ENCODE results near the gene DIS3. TPM values are rescaled to one million over a fixed set of nuclear protein-coding genes. Genes with fewer than 3 reads are reported as not detected.
A peak's percentile ranks its signal among the peaks of the same experiment; 100 is the strongest.

DIS3 gene
- total RNA-seq, 1 experiment from 2014 or later: 29.0 TPM

DNA sequence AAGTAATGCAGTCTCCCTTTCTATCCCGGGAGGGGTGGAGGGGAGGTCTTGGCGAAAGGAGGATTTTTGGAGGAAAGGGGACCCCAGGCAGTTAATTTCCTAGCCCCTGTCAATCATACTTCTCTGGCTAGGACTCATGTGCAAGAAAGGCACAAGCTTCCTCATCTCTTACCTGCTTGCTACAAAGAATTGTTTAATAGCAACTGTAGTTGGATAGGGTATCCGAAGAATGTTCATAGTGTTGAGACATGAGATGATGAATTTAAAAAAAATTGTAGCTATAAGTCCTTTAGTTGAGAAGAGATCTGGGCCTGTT, 53.5 kb downstream of the DIS3 start:
- POLR2A ChIA-PET (ENCODE audit: unreplicated experiment): no interaction called here
- no peaks in the 10 kb centered on the region for H3K9me2 ChIP-seq (replicated peaks; ENCODE audit: low read length)
- intact Hi-C loops (cut with micrococcal nuclease): loop anchor here (2.0 kb wide), 1 partner anchor 53 kb away; the partner anchor contains the start of gene DIS3

DNA sequence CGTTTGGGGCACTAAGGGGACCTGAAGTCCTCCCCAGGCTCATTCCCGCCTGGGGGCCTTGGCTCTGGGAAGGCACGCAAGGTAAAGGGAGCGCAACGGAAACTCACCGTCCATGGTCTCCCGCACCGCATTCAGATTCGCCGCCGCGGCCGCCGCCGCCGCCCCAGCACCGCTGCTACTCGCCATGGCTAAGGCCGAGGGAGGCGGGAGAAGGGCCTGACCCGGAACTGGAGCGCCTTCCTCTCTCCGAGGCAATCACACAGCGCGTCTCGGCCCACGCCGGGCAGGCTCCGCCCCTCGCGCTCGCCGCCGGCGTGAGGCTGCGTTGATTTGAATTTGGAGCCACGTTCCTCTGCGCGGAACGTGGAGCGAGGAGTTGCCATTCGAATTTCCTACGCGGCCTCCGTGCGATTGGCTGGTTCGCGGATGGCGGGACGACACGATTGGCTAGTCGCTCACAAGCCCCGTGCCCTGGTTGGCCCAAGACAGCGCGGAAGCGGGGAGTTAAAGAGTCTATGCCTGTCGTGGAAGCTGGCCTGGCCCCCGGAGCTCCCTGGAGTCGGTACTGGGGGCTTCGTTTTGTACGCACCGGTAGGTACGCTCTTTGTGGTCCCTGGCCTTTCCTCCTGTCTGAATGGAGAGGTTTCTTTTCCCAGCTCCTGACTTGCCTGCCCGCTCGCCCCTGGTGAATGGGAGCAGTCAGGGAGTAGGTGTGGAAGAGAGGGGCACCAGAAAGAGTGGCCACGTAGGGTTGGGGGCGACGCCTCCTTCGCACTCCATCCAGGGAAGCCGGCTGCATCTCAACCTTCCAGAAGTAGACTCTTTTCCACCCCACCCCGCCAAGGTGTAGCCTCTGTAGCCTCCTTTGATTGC, 54.0 kb downstream of the DIS3 start, which contains the start of the genes BORA and MZT1:
BORA (plus strand) TSS at position 507 of the 873 bp plus-strand sequence. CDS start 1,018 bp downstream, outside the sequence.
MZT1 (minus strand) TSS at position 213 of the 873 bp plus-strand sequence; CDS start at position 186, 27 bp downstream.
- peaks cover 4% of the 10 kb centered on the region for H3K36me3 ChIP-seq (ENCODE audit: low read depth, low read length)
- H3K9ac ChIP-seq (ENCODE audit: low read length): peak within 1 kb of the TSS; percentile 92
- ChIA-PET POLR2A (ENCODE audit: unreplicated experiment) (interaction anchor here (0.6 kb wide), 1 partner anchor 92 kb away, joined by 4 read pairs; no protein-coding TSS in a partner anchor), CTCF (no interaction called here)
- peak; percentile 94 for DNase-seq
- BruUV-seq (replicated peaks): TSS peak; percentile 57
- no peaks in the 10 kb centered on the region for H3K9me2 ChIP-seq (replicated peaks; ENCODE audit: low read length)
- peak; percentile 96 for ATAC-seq
- H3K27ac ChIP-seq (ENCODE audit: low read length): peak within 1 kb of the TSS; percentile 48
- no peaks in the 10 kb centered on the region for H3K27me3 ChIP-seq (ENCODE audit: low read length)
- peaks cover 8% of the 10 kb centered on the region for H3K4me1 ChIP-seq (ENCODE audit: insufficient read depth, low read length)
- intact Hi-C loops (cut with micrococcal nuclease): loop anchor here (2.0 kb wide), 1 partner anchor 53 kb away; the partner anchor contains the start of gene DIS3
- H3K4me3 ChIP-seq (ENCODE audit: low read length): peak within 1 kb of the TSS; percentile 95
- H3K9me3 ChIP-seq (ENCODE audit: low read length): no peaks in the 10 kb centered on the region
- peaks cover 8% of the 10 kb centered on the region; the same call in 1 of the 2 replicates for H4K20me1 ChIP-seq (ENCODE audit: low read length)
- H3K79me2 ChIP-seq (ENCODE audit: low read length): peaks cover 85% of the 10 kb centered on the region
- H3K4me2 ChIP-seq (ENCODE audit: low read length): peak within 1 kb of the TSS; percentile 92
- TF ChIP-seq EZH2phosphoT487 (IDR thresholded peaks at IDR 0.05; ENCODE audit: borderline replicate concordance, low read length) (no peak), EZH2 (IDR thresholded peaks at IDR 0.05; ENCODE audit: low read length, unreplicated experiment) (no peak)
- TF ChIP-seq, protein P1, sequence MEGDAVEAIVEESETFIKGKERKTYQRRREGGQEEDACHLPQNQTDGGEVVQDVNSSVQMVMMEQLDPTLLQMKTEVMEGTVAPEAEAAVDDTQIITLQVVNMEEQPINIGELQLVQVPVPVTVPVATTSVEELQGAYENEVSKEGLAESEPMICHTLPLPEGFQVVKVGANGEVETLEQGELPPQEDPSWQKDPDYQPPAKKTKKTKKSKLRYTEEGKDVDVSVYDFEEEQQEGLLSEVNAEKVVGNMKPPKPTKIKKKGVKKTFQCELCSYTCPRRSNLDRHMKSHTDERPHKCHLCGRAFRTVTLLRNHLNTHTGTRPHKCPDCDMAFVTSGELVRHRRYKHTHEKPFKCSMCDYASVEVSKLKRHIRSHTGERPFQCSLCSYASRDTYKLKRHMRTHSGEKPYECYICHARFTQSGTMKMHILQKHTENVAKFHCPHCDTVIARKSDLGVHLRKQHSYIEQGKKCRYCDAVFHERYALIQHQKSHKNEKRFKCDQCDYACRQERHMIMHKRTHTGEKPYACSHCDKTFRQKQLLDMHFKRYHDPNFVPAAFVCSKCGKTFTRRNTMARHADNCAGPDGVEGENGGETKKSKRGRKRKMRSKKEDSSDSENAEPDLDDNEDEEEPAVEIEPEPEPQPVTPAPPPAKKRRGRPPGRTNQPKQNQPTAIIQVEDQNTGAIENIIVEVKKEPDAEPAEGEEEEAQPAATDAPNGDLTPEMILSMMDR (conservative IDR thresholded peaks at IDR 0.05; ENCODE audit: low read depth, low read length): no peak
- no peaks in the 10 kb centered on the region for H3F3A ChIP-seq (ENCODE audit: low read length, unreplicated experiment)
- peak within 1 kb of the TSS; percentile 95 for H2AFZ ChIP-seq (ENCODE audit: low read length)

More for the DNA sequence above, 53.5 kb downstream of the DIS3 start:
- peak overlapping the region; percentile 88 for H3K4me2 ChIP-seq (ENCODE audit: low read length)
- ATAC-seq (no peak), DNase-seq (no peak)
- peaks cover 8% of the 10 kb centered on the region; the same call in 1 of the 2 replicates for H4K20me1 ChIP-seq (ENCODE audit: low read length)
- no peak overlapping the region for H3K27ac ChIP-seq (ENCODE audit: low read length)
- peak overlapping the region; percentile 95 for H3K4me3 ChIP-seq (ENCODE audit: low read length)
- peak overlapping the region; percentile 95 for H2AFZ ChIP-seq (ENCODE audit: low read length)
- no peaks in the 10 kb centered on the region for H3K9me3 ChIP-seq (ENCODE audit: low read length)
- H3F3A ChIP-seq (ENCODE audit: low read length, unreplicated experiment): no peaks in the 10 kb centered on the region
- H3K79me2 ChIP-seq (ENCODE audit: low read length): peaks cover 81% of the 10 kb centered on the region
- BruUV-seq (replicated peaks): no TSS peak
- TF ChIP-seq EZH2 (IDR thresholded peaks at IDR 0.05; ENCODE audit: low read length, unreplicated experiment): no peak
- TF ChIP-seq, protein P1 (conservative IDR thresholded peaks at IDR 0.05; ENCODE audit: low read depth, low read length): no peak
- TF ChIP-seq EZH2phosphoT487 (IDR thresholded peaks at IDR 0.05; ENCODE audit: borderline replicate concordance, low read length): no peak
- CTCF ChIA-PET: no interaction called here
- H3K4me1 ChIP-seq (ENCODE audit: insufficient read depth, low read length): peaks cover 8% of the 10 kb centered on the region
- peak overlapping the region; percentile 77 for H3K9ac ChIP-seq (ENCODE audit: low read length)
- H3K36me3 ChIP-seq (ENCODE audit: low read depth, low read length): peaks cover 4% of the 10 kb centered on the region
- H3K27me3 ChIP-seq (ENCODE audit: low read length): no peaks in the 10 kb centered on the region
